Lung (tissue), 12 donors: ENCODE measurements around the gene CASZ1. TPM values are rescaled to one million over a fixed set of nuclear protein-coding genes. Genes with fewer than 3 reads are reported as not detected.
A peak's percentile ranks its signal among the peaks of the same experiment; 100 is the strongest.

Experiments
- ATAC-seq: fragments of 200-7000 bp; cut with Tn5 transposase; one replicate; pipeline ENCODE4 v1.9.1; 2020; ENCODE audit warnings: moderate number of reproducible peaks; ENCODE audit not compliant: insufficient read depth, low FRiP score
- DNase-seq, 3 donors: peaks; one replicate each; pipeline ENCODE4 v3.0.0-alpha.2; 2013 to 2017
- H3K27ac ChIP-seq, 2 donors: one replicate each; pipeline ENCODE4 v1.5.1; 2013; ENCODE audit warnings: mild to moderate bottlenecking in 2 of 2, moderate library complexity in 2 of 2, control low read depth in 1 of 2, inconsistent platforms in 1 of 2, low read depth in 1 of 2, low read length in 1 of 2
- H3K27me3 ChIP-seq, 3 donors: one replicate each; pipeline ENCODE4 v1.5.1; 2013; ENCODE audit warnings: low read length in 2 of 3; ENCODE audit not compliant: control insufficient read depth in 3 of 3, insufficient read depth in 3 of 3
- H3K36me3 ChIP-seq, 4 donors: one replicate each; pipeline ENCODE4 v1.5.1; 2013; ENCODE audit warnings: low read length in 4 of 4, mild to moderate bottlenecking in 1 of 4, moderate library complexity in 1 of 4; ENCODE audit not compliant: control insufficient read depth in 4 of 4, insufficient read depth in 4 of 4
- H3K4me1 ChIP-seq, 5 donors: one replicate each; pipeline ENCODE4 v1.5.1; 2013; ENCODE audit warnings: low read length in 5 of 5, mild to moderate bottlenecking in 2 of 5, moderate library complexity in 1 of 5; ENCODE audit not compliant: control insufficient read depth in 5 of 5, insufficient read depth in 5 of 5
- H3K4me3 ChIP-seq: one replicate; pipeline ENCODE4 v1.5.1; 2013; ENCODE audit warnings: mild to moderate bottlenecking, control low read depth, moderate library complexity
- H3K9ac ChIP-seq, 2 donors: one replicate each; pipeline ENCODE4 v1.5.1; 2013; ENCODE audit warnings: low read length in 2 of 2, control low read depth in 1 of 2; ENCODE audit not compliant: insufficient read depth in 1 of 2
- H3K9me3 ChIP-seq, 4 donors: one replicate each; pipeline ENCODE4 v1.5.1; 2013; ENCODE audit warnings: low read length in 3 of 4, mild to moderate bottlenecking in 1 of 4, moderate library complexity in 1 of 4; ENCODE audit not compliant: control insufficient read depth in 4 of 4, insufficient read depth in 3 of 4
- CTCF ChIP-seq: IDR thresholded peaks from 2 replicates; pipeline ENCODE4 v1.5.1; 2012; ENCODE audit warnings: mild to moderate bottlenecking; ENCODE audit errors: control extremely low read depth, extremely low read depth
- WGBS, 2 donors: extraction: QIAGEN DNeasy Blood & Tissue Kit; methylation state at CpG; one replicate each; pipeline ENCODE4 v1.1.7; 2013; 5-methylcytosine and 5-hydroxymethylcytosine counted together
- polyA plus RNA-seq, 2 donors: library from polyadenylated mRNA; stranded (reverse); fragments of 200-250 nt; gene quantifications; one replicate each; pipeline ENCODE4 v1.2.1, GENCODE V29; 2013
- total RNA-seq, 2 donors: library from RNA; depleted of rRNA in 1 of 2; stranded (reverse); fragments of >200 nt in 1 of 2; gene quantifications; one replicate each; pipeline ENCODE4 v1.2.1, GENCODE V29; 2014 to 2021
- donor health status: control.
- donor health status: control.
- donor health status: Bipolar disorder and iron deficiency.
- donor health status: healthy.
- donor health status: DM: yes; HTN: yes; CAD: no.

The CASZ1 gene
- total and polyA plus RNA-seq, 4 donors = 10.3 to 69.9 (median 40.5) TPM

GRCh38 chr1:10599194-10599861, 197.1 kb downstream of the CASZ1 start:
- Histone ChIP-seq H3K4me3 (no peak overlapping the region), H3K27me3 (no peaks in the 10 kb centered on the region), H3K9me3 (no peaks in the 10 kb centered on the region), H3K4me1 (peaks cover 0 to 25% (median 16%) of the 10 kb centered on the region in 5 donors), H3K27ac (no peak overlapping the region), H3K36me3 (peaks cover 0 to 7% (median 3%) of the 10 kb centered on the region in 4 donors), H3K9ac (no peak overlapping the region)
- DNase-seq = no peak
- WGBS, 2 donors = 80 to 91% methylated on average over 6 of the region's 6 CpGs
- TF ChIP-seq CTCF = no peak
- no peak for ATAC-seq

- H3K9me3 ChIP-seq = no peaks in the 10 kb centered on the region
- ATAC-seq (no peak), DNase-seq (peak in 2 of 3 donors; percentile 33 to 47)
- H3K27me3 ChIP-seq = no peaks in the 10 kb centered on the region
- peaks cover 0 to 7% (median 3%) of the 10 kb centered on the region in 4 donors for H3K36me3 ChIP-seq
- H3K4me3 ChIP-seq = no peak overlapping the region
- peaks cover 4 to 25% (median 16%) of the 10 kb centered on the region in 5 donors for H3K4me1 ChIP-seq
- WGBS, 2 donors = 69 to 80% methylated on average over 6 of the region's 6 CpGs
- no peak overlapping the region for H3K27ac ChIP-seq
- no peak for TF ChIP-seq CTCF
- H3K9ac ChIP-seq = no peak overlapping the region
These were observed 198.1 kb downstream of the CASZ1 start for GRCh38 chr1:10598389-10598702.

- TF ChIP-seq CTCF = no peak
- no peaks in the 10 kb centered on the region for H3K9me3 ChIP-seq
- peak in 2 of 3 donors; percentile 29 to 47 for DNase-seq
- H3K27ac ChIP-seq = no peak overlapping the region
- peaks cover 0 to 7% (median 3%) of the 10 kb centered on the region in 4 donors for H3K36me3 ChIP-seq
- ATAC-seq = peak; percentile 27
- no peaks in the 10 kb centered on the region for H3K27me3 ChIP-seq
- 75 to 85% methylated on average over 13 of the region's 13 CpGs for WGBS, 2 donors
- no peak overlapping the region for H3K4me3 ChIP-seq
- peaks cover 4 to 30% (median 20%) of the 10 kb centered on the region in 5 donors for H3K4me1 ChIP-seq
- no peak overlapping the region for H3K9ac ChIP-seq
These were observed 198.7 kb downstream of the CASZ1 start for GRCh38 chr1:10597492-10598388.
